Thoracic aorta (tissue), 2 donors: Measurements from ENCODE around the gene REC8. TPM values are rescaled to one million over a fixed set of nuclear protein-coding genes. Genes with fewer than 3 reads are reported as not detected.
"Not testable (repeated sequence)": the region's sequence is repeated elsewhere in the genome, so short reads cannot be mapped to it uniquely, and the experiment has no call there.

ENCODE experiments used
- ATAC-seq: fragments of 150-250 bp; one replicate; pipeline ENCODE4 v1.8.0; 2017; ENCODE audit warnings: low read depth; ENCODE audit not compliant: insufficient number of reproducible peaks, low FRiP score
- DNase-seq: peaks from one replicate; pipeline ENCODE4 v3.0.0-alpha.2; 2020; ENCODE audit warnings: low spot score
- H3K27ac ChIP-seq, 2 donors: fragments of 200-600 bp; sonication (generic); 1 replicate in 1 of 2; 2 replicates in 1 of 2; pipeline ENCODE4 v1.5.1; 2016; ENCODE audit warnings: mild to moderate bottlenecking in 2 of 2, moderate library complexity in 2 of 2
- H3K27me3 ChIP-seq: fragments of 200-600 bp; sonication (generic); replicated peaks from 2 replicates; pipeline ENCODE4 v1.6.0; 2016; ENCODE audit warnings: mild to moderate bottlenecking; ENCODE audit not compliant: insufficient read depth
- H3K36me3 ChIP-seq: fragments of 200-600 bp; sonication (generic); one replicate; pipeline ENCODE4 v1.5.1; 2016
- H3K4me1 ChIP-seq, 2 donors: fragments of 200-600 bp; sonication (generic); 1 replicate in 1 of 2; 2 replicates in 1 of 2; pipeline versions ENCODE4 v1.5.1 to v1.6.0; 2016; ENCODE audit warnings: low read depth in 2 of 2, mild to moderate bottlenecking in 1 of 2; ENCODE audit not compliant: control insufficient read depth in 1 of 2
- H3K4me3 ChIP-seq: fragments of 200-600 bp; sonication (generic); 2 replicates; pipeline ENCODE4 v1.5.1; 2016; ENCODE audit warnings: mild to moderate bottlenecking
- H3K9me3 ChIP-seq: fragments of 200-600 bp; sonication (generic); 2 replicates; pipeline ENCODE4 v1.5.1; 2016
- CTCF ChIP-seq: fragments of 200-600 bp; sonication (generic); IDR thresholded peaks from one replicate; pipeline ENCODE4 v1.5.1; 2019; ENCODE audit warnings: antibody characterized with exemption
- total RNA-seq, 2 donors: library from RNA; depleted of rRNA; stranded (reverse); fragments of >200 nt; gene quantifications; one replicate each; pipeline versions ENCODE4 v1.1.0 to v1.2.3, GENCODE V29; 2016

Gene REC8
- total RNA-seq, 2 donors from 2014 or later: 13.1 to 23.6 TPM

DNA sequence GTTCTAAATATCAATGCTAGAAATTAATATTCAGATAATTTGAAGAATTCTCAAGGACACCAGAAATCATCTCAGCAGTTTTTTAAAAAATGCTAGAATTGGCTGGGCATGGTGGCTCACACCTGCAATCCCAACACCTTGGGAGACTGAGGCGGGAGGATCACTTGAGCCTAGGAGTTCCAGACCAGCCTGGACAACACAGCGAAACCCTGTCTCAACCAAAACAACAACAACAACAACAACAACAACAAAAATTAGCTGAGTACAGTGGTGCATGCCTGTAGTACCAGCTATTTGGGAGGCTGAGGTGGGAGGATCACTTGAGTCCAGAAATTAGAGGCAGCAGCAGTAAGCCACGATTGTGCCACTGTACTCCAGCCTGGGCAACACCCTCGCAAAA, 47.2 kb downstream of the REC8 start:
- DNase-seq: no peak
- Histone ChIP-seq H3K4me1 (peaks cover 10 to 19% of the 10 kb centered on the region in 2 donors), H3K9me3 (no peaks in the 10 kb centered on the region), H3K27ac (no peak overlapping the region), H3K36me3 (peaks cover 8% of the 10 kb centered on the region), H3K27me3 (no peaks in the 10 kb centered on the region), H3K4me3 (no peak overlapping the region)
- ATAC-seq: no peak
- TF ChIP-seq CTCF: no peak

GRCh38 chr14:24219521-24219920, 47.6 kb downstream of the REC8 start:
- DNase-seq (no peak), ATAC-seq (no peak)
- H3K27me3 ChIP-seq: no peaks in the 10 kb centered on the region
- no peaks in the 10 kb centered on the region for H3K9me3 ChIP-seq
- peaks cover 5 to 14% of the 10 kb centered on the region in 2 donors for H3K4me1 ChIP-seq
- H3K36me3 ChIP-seq: peaks cover 8% of the 10 kb centered on the region
- H3K27ac ChIP-seq: no peak overlapping the region
- no peak overlapping the region for H3K4me3 ChIP-seq
- no peak for TF ChIP-seq CTCF

GRCh38 chr14:24222987-24223386, 51.1 kb downstream of the REC8 start:
- not testable (repeated sequence) for ATAC-seq, DNase-seq, H3K4me1 ChIP-seq, H3K4me3 ChIP-seq, H3K36me3 ChIP-seq, H3K9me3 ChIP-seq, H3K27ac ChIP-seq, H3K27me3 ChIP-seq

DNA sequence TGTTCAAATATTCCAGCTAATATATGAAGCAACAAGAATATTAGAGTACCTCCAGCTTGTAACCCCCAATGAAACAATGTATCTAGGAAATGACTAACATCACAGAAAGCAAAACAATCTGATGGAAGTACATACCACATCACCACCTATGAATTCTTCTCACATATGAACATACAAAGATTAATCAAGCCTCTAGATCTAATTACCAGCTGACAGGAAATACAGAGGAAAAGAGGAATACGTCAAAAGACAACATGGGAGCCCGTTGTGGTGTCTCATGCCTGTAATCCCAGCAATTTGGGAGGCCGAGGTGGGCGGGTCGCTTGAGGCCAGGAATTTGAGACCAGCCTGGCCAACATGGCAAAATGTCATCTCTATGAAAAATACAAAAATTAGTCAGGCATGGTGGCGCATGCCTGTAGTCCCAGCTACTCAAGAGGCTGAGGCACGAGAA, 52.8 kb downstream of the REC8 start:
- Histone ChIP-seq H3K4me3 (no peak overlapping the region), H3K36me3 (no peaks in the 10 kb centered on the region), H3K27ac (no peak overlapping the region), H3K9me3 (no peaks in the 10 kb centered on the region), H3K27me3 (no peaks in the 10 kb centered on the region), H3K4me1 (peaks cover 0 to 3% of the 10 kb centered on the region in 2 donors)
- ATAC-seq (no peak), DNase-seq (no peak)
- no peak for TF ChIP-seq CTCF

DNA sequence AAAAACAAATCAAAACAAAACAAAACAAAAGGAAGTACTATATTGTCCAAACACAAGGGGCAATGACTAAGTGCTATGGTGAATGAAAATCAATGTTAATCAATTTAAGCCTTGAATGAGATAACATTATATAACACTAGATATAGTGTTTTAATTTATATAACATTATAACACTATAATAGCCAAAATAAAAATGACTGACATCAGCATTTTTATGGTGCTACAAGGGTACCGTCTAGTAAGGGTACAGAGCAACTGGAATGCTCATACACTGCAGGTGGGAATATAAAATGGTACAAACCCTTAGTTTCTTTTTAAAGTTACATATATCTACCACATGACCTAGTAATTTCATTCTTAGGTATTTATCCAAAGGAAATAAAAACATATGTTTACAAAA, 54.6 kb downstream of the REC8 start:
- DNase-seq: no peak
- Histone ChIP-seq H3K9me3 (no peaks in the 10 kb centered on the region), H3K36me3 (no peaks in the 10 kb centered on the region), H3K4me3 (no peak overlapping the region), H3K27ac (no peak overlapping the region), H3K4me1 (peaks cover 3 to 13% of the 10 kb centered on the region in 2 donors), H3K27me3 (no peaks in the 10 kb centered on the region)
- TF ChIP-seq CTCF: no peak
- ATAC-seq: no peak

DNA sequence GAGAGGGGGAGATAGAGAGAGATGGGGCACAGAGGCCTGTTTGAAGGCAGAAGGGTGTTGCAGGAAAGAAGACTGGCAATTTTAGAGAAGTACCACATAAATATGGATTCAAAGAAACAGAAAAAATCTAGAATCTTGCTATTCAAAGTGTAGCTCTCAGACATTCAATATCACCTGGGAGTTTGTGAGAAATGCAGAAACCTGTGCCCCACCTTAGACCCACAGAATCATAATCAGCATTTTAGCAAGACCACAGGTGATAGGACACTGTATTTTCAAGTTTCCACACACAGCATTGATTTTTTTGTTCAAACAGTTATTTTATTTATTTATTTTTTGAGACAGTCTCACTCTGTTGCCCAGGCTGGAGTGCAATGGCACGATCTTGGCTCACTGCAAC, 57.0 kb downstream of the REC8 start:
- TF ChIP-seq CTCF: no peak
- no peak overlapping the region for H3K4me3 ChIP-seq
- H3K36me3 ChIP-seq: no peaks in the 10 kb centered on the region
- H3K27me3 ChIP-seq: no peaks in the 10 kb centered on the region
- H3K4me1 ChIP-seq: peaks cover 10 to 27% of the 10 kb centered on the region in 2 donors
- DNase-seq: no peak
- no peak for ATAC-seq
- H3K27ac ChIP-seq: no peak overlapping the region
- H3K9me3 ChIP-seq: no peaks in the 10 kb centered on the region
